ENCODE results near the gene TBX10. TPM values are rescaled to one million over a fixed set of nuclear protein-coding genes. Genes with fewer than 3 reads are reported as not detected.
"Not testable (repeated sequence)": the region's sequence is repeated elsewhere in the genome, so short reads cannot be mapped to it uniquely, and the experiment has no call there.

The TBX10 gene
- total RNA-seq, 3 donors from 2014 or later (not counting 1 experiment from before 2014, with no cell fraction given), result not detected

- H3K9me3 Mint-ChIP-seq, result no peaks in the 10 kb centered on the region
- Histone ChIP-seq H3K4me3 (ENCODE audit: low read length) (no peak overlapping the region), H3K9me3 (ENCODE audit: control insufficient read depth, insufficient read depth, low read length) (no peaks in the 10 kb centered on the region), H3K4me1 (ENCODE audit: control insufficient read depth, insufficient read depth, low read length) (peaks cover 41% of the 10 kb centered on the region), H3K36me3 (ENCODE audit: control insufficient read depth, insufficient read depth, low read length) (peaks cover 15% of the 10 kb centered on the region), H3K27me3 (ENCODE audit: control insufficient read depth, insufficient read depth, low read length) (no peaks in the 10 kb centered on the region), H3K27ac (ENCODE audit: low read length) (no peak overlapping the region)
- no peak overlapping the region for H3K27ac Mint-ChIP-seq
- peaks cover 25 to 31% of the 10 kb centered on the region in 2 donors for H3K4me1 Mint-ChIP-seq
- no peaks in the 10 kb centered on the region for H3K36me3 Mint-ChIP-seq
- intact Hi-C loops (cut with micrococcal nuclease), result loop anchor here (5.0 kb wide), 1 partner anchor 33 kb away; no protein-coding TSS in a partner anchor
- DNase-seq, result no peak
- no peaks in the 10 kb centered on the region for H3K27me3 Mint-ChIP-seq (ENCODE audit: low read depth in 2 of 2)
- TF ChIP-seq CTCF (IDR thresholded peaks at IDR 0.05), result no peak
- WGBS (ENCODE audit: insufficient coverage), result 90% methylated on average over 2 of the region's 2 CpGs
- no peak for ATAC-seq
- peak overlapping the region; percentile 70 for H3K4me3 Mint-ChIP-seq
These were observed 34.7 kb downstream of the TBX10 start for GRCh38 chr11:67604815-67605214.

DNA sequence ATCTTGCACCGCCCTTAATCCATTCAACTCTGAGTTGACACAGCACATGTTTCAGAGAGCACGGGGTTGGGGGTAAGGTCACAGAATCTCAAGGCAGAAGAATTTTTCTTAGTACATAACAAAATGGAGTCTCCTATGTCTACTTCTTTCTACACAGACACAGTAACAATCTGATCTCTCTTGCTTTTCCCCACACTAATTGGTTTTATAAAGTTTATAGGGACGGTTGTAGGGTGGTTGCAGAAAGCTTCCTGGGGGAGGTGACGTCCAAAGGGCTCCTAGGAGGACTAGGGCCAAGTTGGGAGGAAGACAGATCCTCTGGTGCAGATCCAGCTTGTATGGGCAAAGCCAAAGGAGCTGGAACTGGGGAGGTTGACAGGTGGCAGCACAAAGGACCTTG lies 35.4 kb downstream of the TBX10 start:
- H3K4me3 ChIP-seq (ENCODE audit: low read length); H3K27me3 ChIP-seq (ENCODE audit: control insufficient read depth, insufficient read depth, low read length); H3K9me3 ChIP-seq (ENCODE audit: control insufficient read depth, insufficient read depth, low read length); H3K27ac Mint-ChIP-seq; H3K36me3 Mint-ChIP-seq; H3K9me3 Mint-ChIP-seq; H3K36me3 ChIP-seq (ENCODE audit: control insufficient read depth, insufficient read depth, low read length); intact Hi-C loops (cut with micrococcal nuclease); H3K27ac ChIP-seq (ENCODE audit: low read length); ATAC-seq; H3K27me3 Mint-ChIP-seq (ENCODE audit: low read depth in 2 of 2); DNase-seq: not testable (repeated sequence)
- WGBS (ENCODE audit: insufficient coverage), result 76% methylated on average over 2 of the region's 4 CpGs
- Mint-ChIP-seq H3K4me1 (peaks cover 32 to 38% of the 10 kb centered on the region in 2 donors), H3K4me3 (peak overlapping the region; percentile 70)
- H3K4me1 ChIP-seq (ENCODE audit: control insufficient read depth, insufficient read depth, low read length), result peaks cover 44% of the 10 kb centered on the region

DNA sequence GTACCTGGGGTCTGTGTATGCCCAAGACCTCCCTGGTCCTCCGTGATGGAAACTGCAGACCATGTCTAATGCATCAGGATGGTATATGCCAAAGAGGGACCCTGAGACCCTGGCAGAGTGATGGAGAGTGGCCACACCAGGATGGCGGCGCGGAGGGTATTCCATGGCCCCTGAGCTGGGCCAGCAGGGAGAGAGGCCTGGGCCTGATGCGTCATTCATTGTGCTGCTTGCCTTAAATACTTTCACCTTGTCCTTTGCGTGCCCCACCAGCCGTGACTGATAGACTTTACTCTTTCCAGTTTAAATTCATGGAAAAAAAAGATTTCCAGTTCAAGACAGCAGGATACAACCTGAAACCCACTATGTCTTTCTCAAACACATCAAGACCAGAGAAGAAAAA lies 38.5 kb downstream of the TBX10 start:
- no peaks in the 10 kb centered on the region for H3K36me3 ChIP-seq (ENCODE audit: control insufficient read depth, insufficient read depth, low read length)
- H3K4me3 Mint-ChIP-seq, result no peak overlapping the region
- intact Hi-C loops (cut with micrococcal nuclease), result loop anchor here (2.0 kb wide), 1 partner anchor 18 kb away; the partner anchor contains the start of gene GSTP1

More for the DNA sequence above, 38.5 kb downstream of the TBX10 start:
- H3K27me3 Mint-ChIP-seq (ENCODE audit: low read depth in 2 of 2), result no peaks in the 10 kb centered on the region
- H3K9me3 ChIP-seq (ENCODE audit: control insufficient read depth, insufficient read depth, low read length), result no peaks in the 10 kb centered on the region
- DNase-seq (no peak), ATAC-seq (no peak)
- 91% methylated on average over 7 of the region's 7 CpGs for WGBS (ENCODE audit: insufficient coverage)
- H3K27ac Mint-ChIP-seq, result peak overlapping the region; percentile 81 to 85
- H3K4me1 ChIP-seq (ENCODE audit: control insufficient read depth, insufficient read depth, low read length), result peaks cover 26% of the 10 kb centered on the region
- no peaks in the 10 kb centered on the region for H3K27me3 ChIP-seq (ENCODE audit: control insufficient read depth, insufficient read depth, low read length)
- H3K9me3 Mint-ChIP-seq, result no peaks in the 10 kb centered on the region
- peaks cover 32% of the 10 kb centered on the region in 2 donors for H3K4me1 Mint-ChIP-seq
- TF ChIP-seq CTCF (IDR thresholded peaks at IDR 0.05), result no peak
- H3K27ac ChIP-seq (ENCODE audit: low read length), result peak overlapping the region; percentile 42
- H3K4me3 ChIP-seq (ENCODE audit: low read length), result no peak overlapping the region
- no peaks in the 10 kb centered on the region for H3K36me3 Mint-ChIP-seq

Measured in natural killer cell (primary cell).